ENCODE results near the gene ATP5MG. TPM values are rescaled to one million over a fixed set of nuclear protein-coding genes. Genes with fewer than 3 reads are reported as not detected.

ATP5MG gene
- total and polyA plus RNA-seq, 2 donors from 2014 or later, result 173 to 811 TPM

DNA sequence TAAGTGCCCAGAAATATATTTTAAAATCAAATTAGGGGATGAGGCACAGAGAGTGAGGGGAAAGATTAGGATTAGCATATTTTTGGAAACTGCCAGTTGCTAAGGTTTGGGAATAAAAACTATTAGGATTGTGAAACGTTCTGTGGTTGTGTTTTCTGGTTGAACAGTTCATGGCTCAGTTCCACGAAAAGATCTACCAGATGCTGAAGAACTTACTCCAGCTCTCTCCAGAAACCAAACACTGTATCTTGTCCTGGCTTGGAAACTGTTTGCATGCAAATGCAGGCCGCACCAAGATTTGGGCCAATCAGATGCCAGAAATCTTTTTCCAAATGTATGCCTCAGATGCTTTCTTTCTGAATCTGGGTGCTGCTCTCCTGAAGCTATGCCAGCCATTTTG is 26.7 kb upstream of the ATP5MG start:
- Histone ChIP-seq H3K27me3 (ENCODE audit: control insufficient read depth, insufficient read depth, low read length) (no peaks in the 10 kb centered on the region), H3K27ac (ENCODE audit: low read depth in 2 of 2, low read length in 2 of 2) (no peak overlapping the region), H3K4me3 (ENCODE audit: low read length in 3 of 3) (no peak overlapping the region), H3K4me1 (ENCODE audit: control insufficient read depth in 2 of 3, insufficient read depth in 2 of 3, low read depth in 1 of 3, low read length in 3 of 3) (no peaks in the 10 kb centered on the region), H3K9ac (ENCODE audit: low read length in 3 of 3) (no peak overlapping the region), H3K36me3 (ENCODE audit: control insufficient read depth in 2 of 3, insufficient read depth in 3 of 3, low read length in 3 of 3) (peaks cover 3 to 63% (median 36%) of the 10 kb centered on the region in 3 donors), H3K9me3 (ENCODE audit: control insufficient read depth in 2 of 3, insufficient read depth in 1 of 3, low read length in 3 of 3) (no peaks in the 10 kb centered on the region)
- FAIRE-seq, result no peak
- no peak for TF ChIP-seq CTCF (IDR thresholded peaks at IDR 0.05; ENCODE audit: borderline replicate concordance, extremely low read depth, insufficient read depth)
- no peak for DNase-seq
- intact Hi-C loops (cut with DNase I), result no loop called here

GRCh38 chr11:118375978-118376377 is 25.4 kb upstream of the ATP5MG start:
- FAIRE-seq (no peak), DNase-seq (no peak)
- Histone ChIP-seq H3K4me1 (ENCODE audit: control insufficient read depth in 2 of 3, insufficient read depth in 2 of 3, low read depth in 1 of 3, low read length in 3 of 3) (no peaks in the 10 kb centered on the region), H3K27ac (ENCODE audit: low read depth in 2 of 2, low read length in 2 of 2) (no peak overlapping the region), H3K9ac (ENCODE audit: low read length in 3 of 3) (no peak overlapping the region), H3K36me3 (ENCODE audit: control insufficient read depth in 2 of 3, insufficient read depth in 3 of 3, low read length in 3 of 3) (peaks cover 5 to 62% (median 33%) of the 10 kb centered on the region in 3 donors), H3K9me3 (ENCODE audit: control insufficient read depth in 2 of 3, insufficient read depth in 1 of 3, low read length in 3 of 3) (no peaks in the 10 kb centered on the region), H3K4me3 (ENCODE audit: low read length in 3 of 3) (no peak overlapping the region), H3K27me3 (ENCODE audit: control insufficient read depth, insufficient read depth, low read length) (no peaks in the 10 kb centered on the region)
- no peak for TF ChIP-seq CTCF (IDR thresholded peaks at IDR 0.05; ENCODE audit: borderline replicate concordance, extremely low read depth, insufficient read depth)
- intact Hi-C loops (cut with DNase I), result no loop called here

DNA sequence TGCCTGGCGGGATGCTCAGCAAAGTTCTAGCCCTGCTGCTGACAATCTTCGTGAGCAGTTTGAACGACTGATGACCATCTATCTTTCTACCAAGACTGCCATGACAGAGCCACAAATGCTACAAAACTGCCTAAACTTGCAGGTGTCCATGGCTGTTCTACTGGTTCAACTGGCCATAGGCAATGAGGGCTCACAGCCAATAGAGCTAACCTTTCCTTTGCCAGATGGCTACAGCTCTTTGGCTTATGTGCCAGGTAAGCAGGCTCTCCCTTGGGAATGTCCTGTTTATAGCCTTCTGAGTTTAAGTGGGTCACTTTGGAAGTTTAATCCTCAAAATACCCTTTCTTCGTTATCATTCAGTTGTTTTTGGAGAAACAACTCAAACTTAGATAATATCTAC is 21.9 kb upstream of the ATP5MG start:
- Histone ChIP-seq H3K9me3 (ENCODE audit: control insufficient read depth in 2 of 3, insufficient read depth in 1 of 3, low read length in 3 of 3) (no peaks in the 10 kb centered on the region), H3K4me3 (ENCODE audit: low read length in 3 of 3) (no peak overlapping the region), H3K9ac (ENCODE audit: low read length in 3 of 3) (no peak overlapping the region), H3K4me1 (ENCODE audit: control insufficient read depth in 2 of 3, insufficient read depth in 2 of 3, low read depth in 1 of 3, low read length in 3 of 3) (no peaks in the 10 kb centered on the region), H3K27me3 (ENCODE audit: control insufficient read depth, insufficient read depth, low read length) (no peaks in the 10 kb centered on the region), H3K36me3 (ENCODE audit: control insufficient read depth in 2 of 3, insufficient read depth in 3 of 3, low read length in 3 of 3) (peaks cover 9 to 62% (median 23%) of the 10 kb centered on the region in 3 donors), H3K27ac (ENCODE audit: low read depth in 2 of 2, low read length in 2 of 2) (no peak overlapping the region)
- TF ChIP-seq CTCF (IDR thresholded peaks at IDR 0.05; ENCODE audit: borderline replicate concordance, extremely low read depth, insufficient read depth), result no peak
- DNase-seq (no peak), FAIRE-seq (no peak)
- intact Hi-C loops (cut with DNase I), result no loop called here

DNA sequence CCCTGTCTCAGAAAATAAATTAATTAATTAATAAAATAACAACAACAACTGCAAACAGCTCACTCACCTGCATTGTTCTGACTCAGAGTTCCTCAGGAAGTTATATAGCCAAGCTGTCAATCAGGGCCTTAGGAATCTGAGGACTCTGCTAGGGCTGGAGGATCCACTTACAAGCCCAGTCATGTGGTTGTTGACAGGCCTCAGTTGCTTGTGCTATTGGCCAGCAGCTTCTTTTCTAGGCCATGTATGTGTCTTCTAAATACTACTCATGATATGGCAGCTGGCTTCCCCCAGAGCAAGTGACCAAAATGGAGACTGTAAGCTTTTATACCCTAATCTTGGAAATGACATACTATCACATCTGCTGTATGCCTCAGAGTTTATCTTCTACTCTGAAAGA is 20.8 kb upstream of the ATP5MG start:
- FAIRE-seq (no peak), DNase-seq (no peak)
- no peaks in the 10 kb centered on the region for H3K4me1 ChIP-seq (ENCODE audit: control insufficient read depth in 2 of 3, insufficient read depth in 2 of 3, low read depth in 1 of 3, low read length in 3 of 3)
- no peak for TF ChIP-seq CTCF (IDR thresholded peaks at IDR 0.05; ENCODE audit: borderline replicate concordance, extremely low read depth, insufficient read depth)
- H3K36me3 ChIP-seq (ENCODE audit: control insufficient read depth in 2 of 3, insufficient read depth in 3 of 3, low read length in 3 of 3), result peaks cover 14 to 72% (median 30%) of the 10 kb centered on the region in 3 donors
- H3K27ac ChIP-seq (ENCODE audit: low read depth in 2 of 2, low read length in 2 of 2), result no peak overlapping the region
- intact Hi-C loops (cut with DNase I), result no loop called here
- no peak overlapping the region for H3K9ac ChIP-seq (ENCODE audit: low read length in 3 of 3)
- H3K4me3 ChIP-seq (ENCODE audit: low read length in 3 of 3), result no peak overlapping the region
- H3K27me3 ChIP-seq (ENCODE audit: control insufficient read depth, insufficient read depth, low read length), result no peaks in the 10 kb centered on the region
- no peaks in the 10 kb centered on the region for H3K9me3 ChIP-seq (ENCODE audit: control insufficient read depth in 2 of 3, insufficient read depth in 1 of 3, low read length in 3 of 3)
